Measurements from ENCODE around the gene CBX7.

DNA sequence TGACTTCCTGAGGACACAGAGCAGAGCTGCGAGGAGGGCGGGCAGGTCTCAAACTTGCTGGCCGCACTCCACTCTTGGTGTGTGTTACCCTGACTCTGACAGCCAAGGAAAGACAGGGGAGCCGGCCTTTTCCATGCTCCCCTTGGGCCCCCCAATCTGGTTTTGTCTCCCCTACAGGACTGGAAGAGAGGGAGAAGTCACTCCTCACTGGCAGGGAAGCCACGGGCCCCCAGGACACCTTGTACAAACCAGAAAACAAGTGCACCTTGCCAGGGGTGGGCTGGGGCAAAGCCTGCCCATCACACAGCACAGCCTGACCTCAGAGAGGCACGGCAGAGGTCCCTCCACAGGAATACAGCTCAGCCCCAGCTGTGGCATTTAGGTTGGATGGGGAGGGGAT, 20.2 kb downstream of the CBX7 start:
- TF ChIP-seq POLR2AphosphoS5 (IDR thresholded peaks at IDR 0.05; ENCODE audit: low read depth, low read length) (no peak), POLR2A (IDR thresholded peaks at IDR 0.05; ENCODE audit: low read depth, low read length) (no peak)
